HEK293T (cell line): ENCODE data around the gene LAMC1.

Experiments
- BHLHE40 ChIP-seq: fragments of 450-650 bp; IDR thresholded peaks from 2 replicates; pipeline ENCODE4 v1.6.1; 2016; ENCODE audit warnings: mild to moderate bottlenecking, moderate library complexity, borderline replicate concordance
- ELF4 ChIP-seq: fragments of 450-650 bp; IDR thresholded peaks from 2 replicates; pipeline ENCODE4 v1.6.1; 2017; ENCODE audit warnings: antibody characterized with exemption
- FOXK2 ChIP-seq: fragments of 450-650 bp; IDR thresholded peaks from 2 replicates; pipeline ENCODE4 v1.6.1; 2016; ENCODE audit warnings: mild to moderate bottlenecking
- FOXM1 ChIP-seq: fragments of 450-650 bp; IDR thresholded peaks from 2 replicates; pipeline ENCODE4 v1.6.1; 2017; ENCODE audit warnings: mild to moderate bottlenecking, borderline replicate concordance
- HDGF ChIP-seq: fragments of 450-650 bp; IDR thresholded peaks from 2 replicates; pipeline ENCODE4 v1.6.1; 2017; ENCODE audit warnings: antibody characterized with exemption, borderline replicate concordance
- LEF1 ChIP-seq: fragments of 450-650 bp; IDR thresholded peaks from 2 replicates; pipeline ENCODE4 v1.6.1; 2017; ENCODE audit warnings: mild to moderate bottlenecking, borderline replicate concordance
- NFRKB ChIP-seq: fragments of 450-650 bp; IDR thresholded peaks from 2 replicates; pipeline ENCODE4 v1.6.1; 2016; ENCODE audit warnings: mild to moderate bottlenecking, moderate library complexity
- SP1 ChIP-seq: fragments of 450-650 bp; IDR thresholded peaks from 2 replicates; pipeline ENCODE4 v1.6.1; 2017
- TARDBP ChIP-seq: fragments of 450-650 bp; IDR thresholded peaks from 2 replicates; pipeline ENCODE4 v1.6.1; 2016

DNA sequence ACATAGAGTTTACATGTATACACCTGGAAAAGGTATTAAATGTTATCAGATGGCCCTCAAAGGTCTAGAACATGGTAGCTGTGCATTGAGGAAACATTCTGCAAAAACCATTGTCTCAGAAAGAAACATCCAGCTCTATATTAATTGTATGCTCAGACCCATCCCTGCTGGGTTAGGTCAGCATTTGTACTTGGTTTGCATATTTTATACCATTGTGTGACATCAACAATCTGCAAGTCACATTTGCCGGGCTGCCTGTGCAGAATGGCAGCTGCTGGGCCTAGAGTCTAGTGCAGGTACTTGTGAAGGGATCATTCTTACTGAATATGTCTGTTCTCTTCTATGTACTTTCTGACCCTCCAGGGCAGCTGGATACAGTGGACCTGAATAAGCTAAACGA lies 119.0 kb downstream of the LAMC1 start:
- TF ChIP-seq FOXM1: no peak
- TF ChIP-seq FOXK2: no peak
- TF ChIP-seq HDGF: no peak
- no peak for TF ChIP-seq NFRKB
- no peak for TF ChIP-seq SP1
- TF ChIP-seq ELF4: no peak
- TF ChIP-seq BHLHE40: no peak
- TF ChIP-seq TARDBP: no peak
- no peak for TF ChIP-seq LEF1
